Stimulated activated CD8-positive, alpha-beta memory T cell treated with anti-CD3 and anti-CD28 coated beads, Interleukin-15, amount 100 ng/mL, for 24 hours (primary cell): ENCODE results near the gene NCAPG2.

Source experiments
- DNase-seq: peaks from one replicate; pipeline ENCODE4 v3.0.0-alpha.2; 2020; ENCODE audit warnings: low read depth

Gene NCAPG2, protein sequence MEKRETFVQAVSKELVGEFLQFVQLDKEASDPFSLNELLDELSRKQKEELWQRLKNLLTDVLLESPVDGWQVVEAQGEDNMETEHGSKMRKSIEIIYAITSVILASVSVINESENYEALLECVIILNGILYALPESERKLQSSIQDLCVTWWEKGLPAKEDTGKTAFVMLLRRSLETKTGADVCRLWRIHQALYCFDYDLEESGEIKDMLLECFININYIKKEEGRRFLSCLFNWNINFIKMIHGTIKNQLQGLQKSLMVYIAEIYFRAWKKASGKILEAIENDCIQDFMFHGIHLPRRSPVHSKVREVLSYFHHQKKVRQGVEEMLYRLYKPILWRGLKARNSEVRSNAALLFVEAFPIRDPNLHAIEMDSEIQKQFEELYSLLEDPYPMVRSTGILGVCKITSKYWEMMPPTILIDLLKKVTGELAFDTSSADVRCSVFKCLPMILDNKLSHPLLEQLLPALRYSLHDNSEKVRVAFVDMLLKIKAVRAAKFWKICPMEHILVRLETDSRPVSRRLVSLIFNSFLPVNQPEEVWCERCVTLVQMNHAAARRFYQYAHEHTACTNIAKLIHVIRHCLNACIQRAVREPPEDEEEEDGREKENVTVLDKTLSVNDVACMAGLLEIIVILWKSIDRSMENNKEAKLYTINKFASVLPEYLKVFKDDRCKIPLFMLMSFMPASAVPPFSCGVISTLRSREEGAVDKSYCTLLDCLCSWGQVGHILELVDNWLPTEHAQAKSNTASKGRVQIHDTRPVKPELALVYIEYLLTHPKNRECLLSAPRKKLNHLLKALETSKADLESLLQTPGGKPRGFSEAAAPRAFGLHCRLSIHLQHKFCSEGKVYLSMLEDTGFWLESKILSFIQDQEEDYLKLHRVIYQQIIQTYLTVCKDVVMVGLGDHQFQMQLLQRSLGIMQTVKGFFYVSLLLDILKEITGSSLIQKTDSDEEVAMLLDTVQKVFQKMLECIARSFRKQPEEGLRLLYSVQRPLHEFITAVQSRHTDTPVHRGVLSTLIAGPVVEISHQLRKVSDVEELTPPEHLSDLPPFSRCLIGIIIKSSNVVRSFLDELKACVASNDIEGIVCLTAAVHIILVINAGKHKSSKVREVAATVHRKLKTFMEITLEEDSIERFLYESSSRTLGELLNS

DNA sequence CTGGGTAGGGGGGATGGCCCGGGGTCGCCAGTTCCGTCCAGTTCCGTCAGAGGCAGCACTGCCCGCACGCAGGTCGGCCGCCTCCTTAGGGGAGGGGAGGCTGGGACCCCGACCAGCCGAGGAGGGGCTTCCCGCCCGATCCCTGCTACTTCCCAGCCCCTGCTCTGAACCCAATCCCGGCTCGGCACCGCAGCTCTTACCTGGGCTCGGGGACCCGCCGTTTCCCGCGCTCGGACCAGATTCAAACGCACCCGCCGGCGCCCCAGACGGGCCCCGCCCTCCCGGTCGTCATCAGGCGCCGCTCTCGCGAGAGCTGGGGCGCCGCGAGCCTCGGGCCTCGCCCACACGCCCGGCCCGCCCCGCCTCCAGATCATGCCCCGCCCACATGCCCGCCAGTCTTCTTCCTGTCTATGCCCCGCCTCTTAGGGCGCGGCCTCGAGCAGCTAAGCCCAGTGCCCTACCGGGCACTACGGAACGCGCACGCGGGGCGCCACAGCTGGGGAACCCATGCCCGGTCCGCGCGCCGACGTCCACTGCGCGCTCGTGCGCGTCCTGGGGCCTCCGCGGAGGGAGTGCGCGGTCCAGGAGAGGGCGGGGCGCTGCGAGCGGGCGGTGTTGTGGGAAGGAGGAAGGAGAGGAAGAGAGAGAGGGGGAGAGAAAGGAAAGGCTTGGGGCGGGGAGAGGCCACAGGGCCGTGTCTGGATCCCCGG lies at the start of gene NCAPG2:
Gene NCAPG2, minus strand, starts transcription at position 281 of the 710 bp plus-strand sequence. CDS start 2,905 bp downstream, outside the sequence.
- peak; percentile 96 for DNase-seq

GRCh38 chr7:158753900-158754299 lies 49.3 kb upstream of the NCAPG2 start:
- DNase-seq, result no peak

GRCh38 chr7:158751751-158752150 lies 47.1 kb upstream of the NCAPG2 start:
- no peak for DNase-seq

DNA sequence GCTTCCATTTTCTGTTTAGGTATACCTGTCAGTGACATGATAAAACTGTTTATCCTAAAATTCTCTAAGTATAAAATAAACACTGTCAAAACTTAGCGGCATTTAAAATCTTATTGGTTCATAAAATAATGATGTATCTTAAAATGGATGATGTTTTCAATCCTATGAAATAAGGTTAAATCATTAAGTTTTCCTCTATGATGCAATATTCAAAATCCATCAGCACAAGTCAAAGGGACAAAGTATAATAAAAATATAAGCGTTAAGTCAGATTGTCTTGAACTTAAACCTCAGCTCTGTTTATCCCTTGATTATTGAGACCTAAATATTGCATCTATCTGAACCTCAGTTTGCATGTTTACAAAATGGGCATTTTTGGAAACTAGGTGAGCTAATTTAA lies 46.6 kb upstream of the NCAPG2 start:
- no peak for DNase-seq

GRCh38 chr7:158750702-158751101 lies 46.1 kb upstream of the NCAPG2 start:
- no peak for DNase-seq

DNA sequence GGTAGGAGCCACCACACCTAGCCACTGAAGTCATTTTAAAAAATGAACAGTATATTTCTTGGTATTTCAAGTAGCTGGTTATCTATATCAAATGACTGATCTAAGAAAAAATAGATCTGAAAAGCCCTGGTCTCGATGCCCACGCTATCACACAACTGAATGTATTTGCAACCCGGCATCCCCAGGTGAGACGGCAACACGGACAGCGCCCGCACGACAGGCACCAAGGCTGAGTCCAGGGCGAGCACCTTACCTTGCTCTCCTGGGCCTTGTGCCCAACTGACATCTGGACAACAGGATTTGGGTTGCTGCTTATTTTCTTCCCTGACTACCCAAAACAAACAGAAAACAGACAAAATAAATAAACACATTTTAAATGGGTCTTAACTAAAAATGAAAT lies 44.8 kb upstream of the NCAPG2 start:
- DNase-seq, result no peak

- DNase-seq, result no peak
Observed at GRCh38 chr7:158748335-158748734, 43.7 kb upstream of the NCAPG2 start.

GRCh38 chr7:158747408-158747807 lies 42.8 kb upstream of the NCAPG2 start:
- DNase-seq, result no peak

DNA sequence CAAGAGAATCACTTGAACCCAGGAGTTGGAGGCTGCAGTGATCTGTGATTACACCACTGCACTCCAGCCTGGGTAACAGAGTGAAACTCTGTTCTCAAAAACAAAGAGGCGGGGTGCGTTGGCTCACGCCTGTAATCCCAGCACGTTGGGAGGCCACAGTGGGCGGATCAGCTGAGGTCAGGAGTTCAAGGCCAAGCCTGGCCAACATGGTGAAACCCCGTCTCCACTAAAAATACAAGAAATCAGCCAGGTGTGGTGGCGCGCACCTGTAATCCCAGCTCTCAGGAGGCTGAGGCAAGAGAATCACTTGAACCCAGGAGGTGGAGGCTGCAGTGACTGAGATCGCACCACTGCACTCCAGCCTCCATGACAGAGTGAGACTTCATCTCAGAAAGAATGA lies 42.4 kb upstream of the NCAPG2 start:
- no peak for DNase-seq

GRCh38 chr7:158745057-158745715 lies 40.6 kb upstream of the NCAPG2 start:
- DNase-seq, result no peak

- no peak for DNase-seq
Observed at GRCh38 chr7:158744070-158744469, 39.5 kb upstream of the NCAPG2 start.

GRCh38 chr7:158743219-158743618 lies 38.6 kb upstream of the NCAPG2 start:
- no peak for DNase-seq

DNA sequence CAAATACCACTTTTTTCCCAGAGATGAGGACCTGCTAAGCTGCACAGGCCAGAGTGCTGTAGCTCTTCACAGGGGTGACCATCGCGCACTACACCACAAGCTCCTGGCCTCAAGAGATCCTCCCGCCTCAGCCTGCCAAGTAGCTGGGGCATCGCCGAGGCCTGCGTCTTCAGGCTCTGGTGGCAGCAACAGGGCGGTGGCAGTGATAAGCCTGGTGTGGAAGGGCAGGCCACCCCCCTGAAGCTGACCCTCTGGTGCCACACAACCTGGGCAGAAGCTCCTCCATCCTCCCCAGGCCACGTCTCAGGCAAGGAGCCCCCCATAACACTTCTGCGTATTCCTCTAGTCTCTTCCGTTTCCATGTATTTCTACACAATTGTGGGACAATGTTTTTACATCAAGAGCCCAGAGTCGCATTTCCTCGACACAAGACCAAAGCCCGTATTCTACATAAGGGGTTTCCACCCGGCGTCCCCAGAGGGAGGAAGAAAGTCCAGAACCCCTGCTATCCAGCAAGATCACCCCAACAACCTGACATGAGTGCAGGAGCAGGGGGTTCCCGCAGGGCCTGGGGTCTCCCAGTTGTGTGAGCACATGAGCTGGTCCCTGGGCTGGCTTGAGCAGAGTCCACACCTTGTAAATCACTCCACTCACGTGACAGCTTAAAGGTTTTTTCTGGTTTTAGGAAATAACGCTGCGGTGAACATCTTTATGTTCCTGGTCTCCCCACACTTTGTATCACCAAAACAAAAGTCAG lies 37.6 kb upstream of the NCAPG2 start:
- no peak for DNase-seq

GRCh38 chr7:158741294-158741666 lies 36.7 kb upstream of the NCAPG2 start:
- no peak for DNase-seq

- DNase-seq, result no peak
Observed at GRCh38 chr7:158740657-158741293, 36.2 kb upstream of the NCAPG2 start.

DNA sequence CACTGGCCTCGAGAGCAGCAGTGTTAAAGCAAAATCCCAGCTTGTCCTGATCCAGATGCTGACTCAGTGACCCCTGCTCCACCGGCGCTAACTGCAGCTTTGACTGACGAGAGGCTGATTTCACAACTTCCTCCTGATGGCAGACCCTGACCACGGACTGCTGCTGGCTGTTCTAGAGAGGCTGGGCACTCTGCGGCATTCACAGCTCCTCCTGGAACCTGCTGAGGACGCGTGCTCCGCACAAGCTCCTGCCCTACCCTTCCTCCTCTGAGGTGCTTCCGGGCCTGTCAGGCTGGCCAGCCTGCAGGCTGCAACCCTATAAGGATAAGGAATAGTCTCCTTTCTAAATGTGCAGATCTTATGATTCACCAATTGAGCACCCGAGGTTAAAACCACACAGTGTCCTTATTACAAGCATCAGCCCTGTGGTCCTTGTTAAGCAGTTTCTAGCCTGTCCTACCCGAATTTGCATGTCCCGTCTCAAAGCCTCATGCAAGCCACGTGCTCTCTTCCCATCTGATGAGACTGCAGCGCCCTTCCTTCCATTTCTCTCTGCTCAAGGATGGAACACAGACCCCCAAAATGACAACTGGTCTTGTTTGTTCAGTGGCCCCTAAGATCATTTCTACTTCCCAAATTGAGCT lies 35.5 kb upstream of the NCAPG2 start:
- DNase-seq, result no peak

- DNase-seq, result no peak
Observed at GRCh38 chr7:158738841-158739240, 34.2 kb upstream of the NCAPG2 start.

DNA sequence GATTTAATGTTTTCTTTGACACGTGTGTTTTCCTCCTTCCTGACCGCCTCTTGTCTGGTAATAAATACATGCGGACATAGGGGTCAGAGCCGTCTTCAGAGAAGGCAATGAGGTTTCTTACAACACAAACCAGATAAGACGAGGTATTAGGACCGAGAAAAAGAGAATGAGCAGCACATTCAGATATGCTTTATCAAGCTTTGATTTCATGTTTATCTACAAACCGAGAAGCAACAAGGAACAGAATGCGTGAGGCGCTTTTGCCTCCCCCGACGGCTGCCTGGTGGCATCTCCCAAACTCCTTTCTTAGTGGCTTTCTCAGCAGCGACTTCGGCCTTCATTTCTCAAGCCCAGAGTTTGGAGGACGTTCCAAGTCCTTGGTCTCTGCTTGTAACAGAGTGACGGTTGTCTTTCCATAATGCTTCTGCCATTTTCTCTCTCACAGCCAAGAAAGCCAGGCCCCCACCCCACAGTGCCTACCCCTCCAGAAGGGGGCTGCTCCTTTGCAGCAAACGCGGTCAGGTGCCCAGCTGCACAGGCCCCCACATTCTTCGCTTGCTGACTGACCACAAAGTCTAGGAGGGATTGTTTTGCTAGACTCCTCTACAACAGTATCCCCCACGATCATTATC lies 32.6 kb upstream of the NCAPG2 start:
- DNase-seq, result no peak

- DNase-seq, result no peak
Observed at GRCh38 chr7:158735935-158736334, 31.3 kb upstream of the NCAPG2 start.
